Lower lobe of right lung (tissue), 2 donors: ENCODE results near the gene PLEKHH1. TPM values are rescaled to one million over a fixed set of nuclear protein-coding genes. Genes with fewer than 3 reads are reported as not detected.

Source experiments
- ATAC-seq, 2 donors: fragments of 200-7000 bp; cut with Tn5 transposase; one replicate each; pipeline ENCODE4 v1.9.1; 2020 to 2022; ENCODE audit warnings: mild to moderate bottlenecking in 2 of 2, moderate library complexity in 2 of 2
- DNase-seq: peaks from one replicate; pipeline ENCODE4 v3.0.0-alpha.2; 2020
- H3K27ac ChIP-seq: fragments of 200-600 bp; one replicate; pipeline ENCODE4 v1.8.0; 2022
- H3K27me3 ChIP-seq: fragments of 200-600 bp; one replicate; pipeline ENCODE4 v1.8.0; 2022; ENCODE audit warnings: low read depth
- H3K36me3 ChIP-seq: fragments of 200-600 bp; one replicate; pipeline ENCODE4 v1.8.0; 2022; ENCODE audit warnings: mild to moderate bottlenecking
- H3K4me1 ChIP-seq: fragments of 200-600 bp; one replicate; pipeline ENCODE4 v1.8.0; 2022
- H3K4me3 ChIP-seq: fragments of 200-600 bp; one replicate; pipeline ENCODE4 v1.8.0; 2022; ENCODE audit warnings: mild to moderate bottlenecking
- H3K9me3 ChIP-seq: fragments of 200-600 bp; one replicate; pipeline ENCODE4 v1.8.0; 2022
- CTCF ChIP-seq: fragments of 200-600 bp; IDR thresholded peaks from one replicate; pipeline ENCODE4 v1.8.0; 2022; ENCODE audit warnings: antibody characterized with exemption, mild to moderate bottlenecking
- intact Hi-C: fragments of 100-400 bp; cut with DNase I; formaldehyde crosslinking; loops from one replicate; pipeline ENCODE4 v1.11.0; 2022
- total RNA-seq: library from RNA; stranded (reverse); fragmentation: NEBNext Ultra II Directional; extraction: Animal tissue kit (Norgen Biotek cat#: 25700); gene quantifications from one replicate; pipeline ENCODE4 v1.2.1, GENCODE V29; 2021
- donor health status: DM: no; HTN: yes; CAD: no; lungs with severe emphysema.

Gene PLEKHH1
- total RNA-seq, 1 donor from 2014 or later = 4.6 TPM

- Histone ChIP-seq H3K36me3 (no peaks in the 10 kb centered on the region), H3K27ac (no peak overlapping the region), H3K27me3 (peaks cover 21% of the 10 kb centered on the region), H3K4me3 (no peak overlapping the region), H3K4me1 (peaks cover 13% of the 10 kb centered on the region), H3K9me3 (no peaks in the 10 kb centered on the region)
- no peak for TF ChIP-seq CTCF
- intact Hi-C loops = no loop called here
- ATAC-seq (peak in 1 of 2 donors; percentile 6), DNase-seq (no peak)
Measured at GRCh38 chr14:67527756-67528155, 5.3 kb upstream of the PLEKHH1 start.

DNA sequence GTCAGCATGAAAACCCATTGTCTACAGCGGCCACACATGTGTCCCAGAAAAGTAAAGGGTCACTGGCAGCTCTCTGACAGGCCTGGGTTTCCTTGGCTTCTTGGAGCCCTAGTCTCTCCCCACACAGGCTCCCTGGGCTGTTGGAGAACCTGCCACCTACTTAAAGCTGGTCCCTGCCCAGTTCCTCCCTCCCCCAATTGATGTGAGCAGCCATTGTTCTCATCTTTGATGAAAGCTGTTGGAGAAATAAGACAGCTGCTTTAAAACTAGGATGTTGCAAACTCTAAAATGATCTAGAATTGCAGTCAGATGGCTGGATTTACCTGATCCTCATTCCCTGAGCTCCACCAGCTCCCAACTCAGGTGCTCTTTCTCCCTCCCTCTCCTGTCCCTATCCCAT, 4.8 kb upstream of the PLEKHH1 start:
- Histone ChIP-seq H3K27me3 (peaks cover 18% of the 10 kb centered on the region), H3K9me3 (no peaks in the 10 kb centered on the region), H3K36me3 (no peaks in the 10 kb centered on the region), H3K4me1 (peaks cover 14% of the 10 kb centered on the region), H3K27ac (no peak overlapping the region), H3K4me3 (no peak overlapping the region)
- TF ChIP-seq CTCF = no peak
- DNase-seq = no peak
- ATAC-seq = no peak
- intact Hi-C loops = no loop called here

GRCh38 chr14:67529947-67530935, 2.8 kb upstream of the PLEKHH1 start:
- H3K27ac ChIP-seq = no peak overlapping the region
- intact Hi-C loops = no loop called here
- H3K4me1 ChIP-seq = peaks cover 15% of the 10 kb centered on the region

GRCh38 chr14:67532606-67532997, 488 bp upstream of the PLEKHH1 start:
- Histone ChIP-seq H3K4me1 (peaks cover 15% of the 10 kb centered on the region), H3K9me3 (no peaks in the 10 kb centered on the region), H3K27me3 (peaks cover 25% of the 10 kb centered on the region), H3K36me3 (no peaks in the 10 kb centered on the region), H3K27ac (peak overlapping the region; percentile 2), H3K4me3 (peak overlapping the region; percentile 60)
- no peak for TF ChIP-seq CTCF
- DNase-seq (no peak), ATAC-seq (no peak)
- intact Hi-C loops = no loop called here

More at GRCh38 chr14:67529947-67530935, 2.8 kb upstream of the PLEKHH1 start:
- DNase-seq (no peak), ATAC-seq (peak; percentile 73 to 85)
- peaks cover 23% of the 10 kb centered on the region for H3K27me3 ChIP-seq
- TF ChIP-seq CTCF = no peak
- H3K36me3 ChIP-seq = no peaks in the 10 kb centered on the region
- H3K9me3 ChIP-seq = no peaks in the 10 kb centered on the region
- no peak overlapping the region for H3K4me3 ChIP-seq

- Histone ChIP-seq H3K27me3 (peaks cover 25% of the 10 kb centered on the region), H3K36me3 (no peaks in the 10 kb centered on the region), H3K4me1 (peaks cover 15% of the 10 kb centered on the region), H3K27ac (no peak overlapping the region), H3K4me3 (peak overlapping the region; percentile 60), H3K9me3 (no peaks in the 10 kb centered on the region)
- ATAC-seq (no peak), DNase-seq (no peak)
- intact Hi-C loops = no loop called here
- TF ChIP-seq CTCF = no peak
Measured at GRCh38 chr14:67533754-67534085, 630 bp downstream of the PLEKHH1 start.
